Stimulated activated naive CD8-positive, alpha-beta T cell treated with anti-CD3 and anti-CD28 coated beads, Interleukin-15, Interleukin-2, amounts not matched to agents 100 U/mL and 50 U/mL, for 24 hours (primary cell): Measurements from ENCODE around the gene KCTD2.
"Not testable (repeated sequence)": the region's sequence is repeated elsewhere in the genome, so short reads cannot be mapped to it uniquely, and the experiment has no call there.

Source experiments
- ATAC-seq: fragments of 150-1000 bp; cut with Tn5 transposase; one replicate; pipeline ENCODE4 v1.10.0; 2021
- DNase-seq: peaks from one replicate; pipeline ENCODE4 v3.0.0; 2021

The KCTD2 gene

DNA sequence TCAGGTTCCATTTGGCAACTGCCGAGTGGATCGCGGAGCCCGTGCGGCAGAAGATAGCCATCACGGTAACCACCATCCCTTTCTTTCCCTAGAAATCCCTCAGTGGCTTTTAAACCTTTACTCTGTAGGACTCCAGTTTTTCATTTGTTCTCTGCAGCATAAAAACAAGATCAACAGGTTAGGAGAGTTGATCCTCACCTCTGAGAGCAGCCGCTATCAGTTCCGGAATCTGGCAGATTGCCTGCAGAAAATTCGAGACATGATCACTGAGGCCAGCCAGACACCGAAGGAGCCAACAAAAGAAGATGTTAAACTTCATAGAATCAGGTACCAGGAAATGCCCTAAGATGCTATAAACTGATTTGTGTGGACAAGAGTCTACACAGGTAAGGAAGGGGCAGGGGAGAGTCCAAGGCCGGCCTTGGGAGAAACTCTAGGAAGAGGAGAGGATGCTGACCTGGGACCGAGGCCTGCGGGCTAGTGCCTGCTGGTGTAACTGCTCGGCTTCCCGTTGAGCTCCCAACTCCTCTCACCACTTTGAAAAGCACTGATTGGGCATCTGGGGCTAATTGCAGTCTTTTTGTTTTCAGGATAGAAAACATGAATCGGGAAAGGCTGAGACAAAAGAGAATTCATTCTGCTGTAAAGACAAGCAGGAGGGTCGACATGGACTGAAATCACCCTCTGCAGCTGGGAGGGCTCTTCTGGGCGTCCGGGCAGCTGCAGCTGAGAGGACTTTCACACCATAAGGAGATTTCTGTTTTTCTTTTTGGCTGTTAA is 26.5 kb upstream of the KCTD2 start:
- DNase-seq (no peak), ATAC-seq (no peak)

DNA sequence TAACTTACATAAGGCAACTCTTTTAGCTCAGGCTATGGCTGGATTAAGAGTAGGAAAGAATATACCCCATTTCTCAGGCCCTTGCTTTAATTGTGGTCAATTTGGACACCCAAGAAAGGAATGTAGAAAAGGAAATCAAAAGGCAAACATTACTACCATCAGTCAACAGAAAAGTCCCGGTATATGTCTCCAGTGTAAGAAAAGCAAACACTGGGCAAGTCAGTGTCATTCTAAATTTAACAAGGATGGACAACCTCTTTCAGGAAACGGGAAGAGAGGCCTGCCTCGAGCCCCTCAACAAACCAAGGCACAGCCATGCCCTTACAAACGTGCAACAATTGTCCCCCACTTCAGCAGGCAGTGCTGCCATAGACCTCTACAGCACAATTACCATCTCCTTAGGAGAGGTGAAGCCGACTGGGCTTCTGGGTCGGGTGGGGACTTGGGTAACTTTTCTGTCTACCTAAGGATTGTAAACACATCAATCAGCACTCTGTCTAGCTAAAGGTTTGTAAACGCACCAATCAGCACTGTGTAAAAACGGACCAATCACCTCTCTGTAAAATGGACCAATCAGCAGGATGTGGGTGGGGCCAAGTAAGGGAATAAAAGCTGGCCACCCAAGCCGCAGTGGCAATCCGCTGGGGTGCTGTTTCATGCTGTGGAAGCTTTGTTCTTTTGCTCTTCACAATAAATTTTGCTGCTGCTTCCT is 22.2 kb upstream of the KCTD2 start:
- DNase-seq (no peak), ATAC-seq (no peak)

DNA sequence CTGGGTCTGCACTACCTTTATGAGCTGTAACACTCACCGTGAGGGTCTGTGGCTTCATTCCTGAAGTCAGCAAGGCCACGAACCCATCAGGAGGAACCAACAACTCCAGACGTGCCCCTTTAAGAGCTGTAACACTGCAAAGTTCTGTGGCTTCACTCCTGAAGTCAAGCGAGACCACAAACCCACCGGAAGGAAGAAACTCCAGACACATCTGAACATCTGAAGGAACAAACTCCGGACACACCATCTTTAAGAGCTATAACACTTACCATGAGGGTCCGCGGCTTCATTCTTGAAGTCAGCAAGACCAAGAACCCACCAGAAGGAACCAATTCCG is 21.7 kb upstream of the KCTD2 start:
- DNase-seq, ATAC-seq: not testable (repeated sequence)

DNA sequence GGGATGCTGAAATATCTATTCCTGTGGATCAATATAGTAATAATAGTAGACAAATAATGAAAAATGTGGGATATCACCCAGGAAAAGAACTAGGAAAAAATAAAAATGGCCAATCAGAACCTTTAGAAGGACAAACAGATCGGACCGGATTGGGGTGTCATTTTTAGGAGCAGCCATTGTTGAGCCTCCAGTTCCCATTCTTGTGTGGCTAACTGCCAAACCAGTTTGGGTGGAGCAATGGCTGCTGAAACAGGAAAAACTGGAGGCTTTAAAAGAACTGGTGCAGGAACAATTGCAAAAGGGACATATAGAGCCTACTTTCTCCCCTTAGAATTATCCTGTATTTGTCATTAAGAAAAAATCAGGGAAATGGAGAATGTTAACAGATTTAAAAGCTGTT is 20.4 kb upstream of the KCTD2 start:
- not testable (repeated sequence) for DNase-seq, ATAC-seq

DNA sequence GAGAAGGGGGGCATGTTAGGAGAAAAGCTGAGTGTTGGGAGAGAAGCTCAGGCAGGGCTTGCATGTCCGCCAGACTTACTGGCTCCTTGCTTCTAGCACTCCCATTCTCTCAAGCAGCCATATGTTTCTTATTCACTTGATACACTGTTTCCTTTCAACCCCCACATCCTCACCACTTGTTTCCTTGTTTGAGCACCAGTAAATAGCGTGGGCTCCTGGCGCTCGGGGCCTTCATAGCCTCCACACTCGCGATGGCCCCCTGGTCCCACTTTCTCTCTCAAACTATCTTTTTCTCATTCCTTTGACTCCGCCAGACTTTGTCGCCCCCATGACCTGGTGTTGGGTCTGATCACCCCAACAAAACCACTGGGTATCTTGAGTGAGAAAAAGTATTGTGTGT is 16.9 kb upstream of the KCTD2 start:
- no peak for ATAC-seq

DNA sequence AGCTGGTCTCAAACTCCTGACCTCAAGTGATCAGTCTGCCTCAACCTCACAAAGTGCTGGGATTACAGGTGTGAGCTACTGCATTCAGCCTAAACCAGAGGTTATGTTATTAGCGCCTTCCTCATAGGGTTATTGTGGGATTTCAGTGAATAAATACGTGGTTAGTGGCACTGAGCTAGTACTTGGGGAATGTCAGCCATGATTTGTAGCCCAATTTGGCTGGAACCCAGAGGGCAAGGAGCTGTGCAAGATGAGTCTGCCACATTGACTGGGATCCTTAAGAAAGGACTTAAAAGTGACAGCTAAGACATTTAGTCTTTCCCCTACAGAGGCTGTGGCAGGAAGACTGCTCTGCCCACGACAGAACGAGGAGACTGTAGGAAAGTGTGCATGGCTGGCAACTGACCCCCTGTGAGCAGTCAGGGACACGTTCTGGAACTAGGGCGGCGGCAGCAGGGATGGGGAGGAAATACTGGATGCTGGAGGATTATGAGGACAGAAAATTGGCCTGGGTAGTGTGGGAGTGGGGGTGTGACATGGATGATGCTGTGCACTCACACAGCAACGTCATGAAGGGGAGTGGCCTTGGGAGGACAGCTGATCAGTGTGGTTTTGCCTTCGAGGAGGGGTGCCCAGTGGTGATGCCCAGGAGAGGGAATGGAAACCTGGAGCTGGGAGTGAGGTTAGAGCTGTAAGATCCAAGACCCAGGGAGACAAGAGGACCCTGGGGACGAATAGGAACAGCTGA is 14.9 kb upstream of the KCTD2 start:
- ATAC-seq (no peak), DNase-seq (peak; percentile 67)

More for the DNA sequence above, 16.9 kb upstream of the KCTD2 start:
- DNase-seq = no peak

DNA sequence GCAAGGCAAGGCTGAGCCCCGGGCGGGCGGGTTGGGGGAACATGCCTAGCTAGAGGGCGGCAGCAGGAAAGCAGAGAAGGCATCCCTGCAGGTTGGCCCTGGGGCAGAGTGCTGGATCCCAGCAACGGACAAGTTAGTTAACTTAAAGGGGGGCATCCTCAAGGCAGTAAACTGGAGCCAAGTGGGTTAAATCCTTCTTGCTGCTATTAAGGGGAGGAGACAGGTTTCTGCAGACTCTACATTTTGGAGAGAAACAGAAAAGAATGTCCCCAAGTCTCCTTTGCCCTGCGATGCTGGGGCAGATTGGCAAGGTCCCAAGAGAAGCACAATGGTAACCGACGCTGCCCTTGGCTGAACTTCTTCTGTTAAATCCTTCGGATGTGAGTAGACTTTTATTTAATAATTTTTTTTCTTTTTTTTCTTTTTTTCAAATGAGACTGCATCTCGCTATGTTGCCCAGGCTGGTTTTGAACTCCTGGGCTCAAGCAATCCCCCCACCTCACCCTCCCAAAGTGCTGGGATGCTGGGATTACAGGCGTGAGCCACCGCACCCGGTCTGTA is 14.2 kb upstream of the KCTD2 start:
- ATAC-seq (no peak), DNase-seq (no peak)

DNA sequence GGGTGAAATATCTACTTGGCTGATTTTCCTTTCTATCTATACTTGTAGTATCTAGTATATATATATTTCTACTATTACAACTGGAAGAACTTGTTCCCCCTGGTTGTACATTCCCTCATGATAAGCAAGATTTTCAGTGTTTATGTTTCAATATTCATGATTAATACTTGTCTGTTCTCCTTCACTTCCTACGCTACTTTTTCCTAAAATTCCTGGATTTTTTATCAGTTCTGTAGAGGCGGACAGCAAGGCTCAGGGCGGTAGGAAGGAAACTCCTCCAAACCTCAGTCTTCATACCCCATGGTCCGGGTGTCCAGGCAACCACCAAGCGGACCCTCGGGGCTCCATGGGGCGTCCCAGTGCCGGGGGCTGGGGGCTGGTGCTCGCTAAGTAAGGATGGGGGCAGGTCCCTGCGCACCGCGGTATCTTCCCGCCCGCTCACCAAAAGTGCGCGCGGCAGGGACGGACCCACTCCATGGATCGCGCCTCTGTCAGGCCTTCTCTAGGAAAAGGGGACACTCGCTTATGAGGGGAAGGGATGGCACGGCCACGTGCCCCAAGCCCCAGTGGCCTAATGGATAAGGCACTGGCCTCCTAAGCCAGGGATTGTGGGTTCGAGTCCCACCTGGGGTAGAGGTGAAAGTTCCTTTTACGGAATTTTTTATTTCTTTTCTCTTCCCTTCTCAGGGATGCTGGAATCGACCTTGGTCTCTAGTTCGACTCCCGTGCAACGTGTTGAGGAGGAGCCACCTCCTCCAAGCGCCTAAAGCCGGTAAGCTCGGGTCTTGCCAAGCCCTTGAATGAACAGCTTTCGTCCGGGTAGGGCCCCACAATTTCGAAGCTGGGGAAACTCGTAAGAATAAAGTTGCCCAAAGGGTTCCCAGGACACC is 13.4 kb upstream of the KCTD2 start:
- ATAC-seq (peak; percentile 41), DNase-seq (peak; percentile 95)

DNA sequence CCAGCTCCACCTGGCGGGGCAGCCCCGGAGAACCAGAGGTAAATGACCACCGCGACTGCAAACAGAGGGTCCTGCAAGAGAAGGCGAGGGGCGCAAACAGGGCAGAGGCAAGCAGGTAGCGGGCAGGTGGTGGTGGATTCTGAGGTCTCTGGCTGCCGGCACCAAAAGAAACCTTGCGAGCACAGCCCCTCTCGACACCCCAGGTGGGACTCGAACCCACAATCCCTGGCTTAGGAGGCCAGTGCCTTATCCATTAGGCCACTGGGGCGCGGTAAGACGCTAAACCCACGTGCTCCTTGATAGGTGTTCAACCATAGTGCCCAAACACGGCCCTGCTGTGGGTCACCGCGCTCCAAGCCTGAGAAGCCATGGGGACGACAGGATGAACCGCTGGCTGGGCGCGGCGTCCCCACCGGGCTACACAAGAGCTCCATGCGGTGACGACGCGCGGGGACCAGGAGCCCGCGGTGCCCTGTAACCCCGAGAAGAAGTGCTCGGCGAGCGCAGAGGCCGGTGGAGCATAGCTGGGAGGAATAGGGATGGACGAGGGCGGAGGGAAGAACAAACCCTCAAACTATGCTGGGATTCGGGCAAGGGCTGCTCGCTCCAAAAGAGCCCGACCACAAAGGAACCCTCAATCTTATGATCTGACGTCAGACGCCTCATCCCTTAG is 12.7 kb upstream of the KCTD2 start:
- peak; percentile 96 for DNase-seq
- peak; percentile 67 for ATAC-seq

DNA sequence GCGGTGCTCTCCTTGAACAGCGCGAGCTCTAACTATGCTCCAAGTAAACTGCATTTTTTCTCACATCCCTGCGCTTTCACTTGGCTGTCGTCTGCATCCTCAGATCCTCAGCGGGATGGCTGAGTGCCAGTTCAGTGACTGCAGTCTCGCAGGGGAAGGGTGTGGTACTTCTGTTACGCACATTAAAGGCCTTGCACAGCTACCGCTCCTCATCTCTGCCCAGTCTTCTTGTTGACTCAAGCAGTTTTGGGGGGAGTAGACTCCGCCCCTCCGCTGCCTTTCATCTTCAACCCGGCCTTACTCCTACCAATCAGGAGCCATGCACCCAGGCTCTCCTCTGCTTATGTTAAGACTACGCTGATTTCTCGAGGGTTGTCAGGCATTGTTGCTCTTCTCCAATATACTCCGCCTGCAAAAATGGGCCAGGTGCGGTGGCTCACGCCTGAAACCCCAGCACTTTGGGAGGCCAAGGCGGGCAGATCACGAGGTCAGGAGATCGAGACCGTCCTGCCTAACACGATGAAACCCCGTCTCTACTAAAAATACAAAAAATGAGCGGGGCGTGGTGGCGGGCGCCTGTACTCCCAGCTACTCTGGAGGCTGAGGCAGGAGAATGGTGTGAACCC is 10.3 kb upstream of the KCTD2 start:
- ATAC-seq = peak; percentile 57
- peak; percentile 70 for DNase-seq

DNA sequence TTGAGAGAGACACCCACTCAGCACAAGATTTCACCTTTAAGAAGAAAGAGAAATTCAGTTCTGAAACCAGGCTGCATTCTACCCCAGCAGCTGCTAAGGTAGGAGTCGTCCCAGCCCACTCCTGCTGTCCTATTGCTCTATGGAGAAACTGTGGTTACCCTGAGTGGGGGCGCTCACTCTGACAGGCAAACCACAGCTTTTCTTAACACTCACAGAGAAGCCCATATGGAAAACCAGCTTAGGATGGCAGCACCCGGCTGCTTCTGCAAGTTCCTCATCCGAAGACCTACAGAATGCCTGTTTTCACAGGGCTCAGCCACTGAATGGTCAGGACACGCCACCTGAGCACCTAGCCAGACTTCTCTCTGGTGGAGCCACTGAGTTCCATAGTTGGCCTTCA is 7.8 kb upstream of the KCTD2 start:
- DNase-seq (no peak), ATAC-seq (no peak)

DNA sequence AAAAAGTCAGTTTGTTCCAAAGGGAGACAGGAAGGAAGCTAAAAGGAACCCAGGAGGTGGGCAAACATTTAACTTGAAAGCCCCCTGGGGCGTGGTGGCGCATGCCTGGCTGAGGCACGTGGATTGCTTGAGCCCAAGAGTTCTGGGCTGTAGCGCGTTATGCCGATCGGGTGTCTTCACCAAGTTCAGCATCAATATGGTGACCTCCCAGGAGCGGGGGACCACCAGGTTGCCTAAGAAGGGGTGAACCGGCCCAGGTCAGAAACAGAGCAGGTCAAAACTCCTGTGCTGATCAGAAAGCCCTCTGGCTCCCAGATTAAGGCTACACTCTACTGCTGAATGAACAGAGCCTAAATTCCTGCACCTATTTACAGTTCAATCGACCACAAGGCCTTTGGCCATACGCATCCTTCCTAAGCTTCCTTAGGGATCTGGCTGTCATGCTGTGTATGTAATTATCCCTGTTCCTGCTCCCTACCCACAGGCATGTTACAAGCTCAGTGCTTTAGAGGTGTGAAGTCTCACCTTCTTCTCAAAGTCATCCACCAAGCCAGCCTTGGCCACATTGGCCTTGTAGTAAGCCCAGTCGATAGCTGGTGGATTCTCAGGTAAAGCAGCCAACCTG is 5.3 kb upstream of the KCTD2 start:
- no peak for DNase-seq

DNA sequence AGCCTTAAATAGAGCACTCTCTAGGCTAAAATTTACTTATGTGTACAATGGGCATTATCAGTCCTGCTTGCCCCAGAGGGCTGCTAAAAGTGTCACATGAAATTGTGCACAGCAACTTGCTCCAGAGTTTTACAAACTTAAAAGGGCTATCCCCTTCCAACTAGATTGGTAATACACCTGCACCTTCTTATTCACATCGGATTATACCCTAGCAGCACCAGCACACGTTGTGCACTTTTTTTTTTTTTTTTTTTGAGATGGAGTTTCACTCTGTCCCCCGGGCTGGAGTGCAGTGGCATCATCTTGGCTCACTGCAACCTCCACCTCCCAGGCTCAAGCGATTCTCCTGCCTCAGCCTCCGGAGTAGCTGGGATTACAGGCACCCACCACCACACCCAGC is 3.2 kb upstream of the KCTD2 start:
- not testable (repeated sequence) for DNase-seq, ATAC-seq

More for the DNA sequence above, 5.3 kb upstream of the KCTD2 start:
- no peak for ATAC-seq

DNA sequence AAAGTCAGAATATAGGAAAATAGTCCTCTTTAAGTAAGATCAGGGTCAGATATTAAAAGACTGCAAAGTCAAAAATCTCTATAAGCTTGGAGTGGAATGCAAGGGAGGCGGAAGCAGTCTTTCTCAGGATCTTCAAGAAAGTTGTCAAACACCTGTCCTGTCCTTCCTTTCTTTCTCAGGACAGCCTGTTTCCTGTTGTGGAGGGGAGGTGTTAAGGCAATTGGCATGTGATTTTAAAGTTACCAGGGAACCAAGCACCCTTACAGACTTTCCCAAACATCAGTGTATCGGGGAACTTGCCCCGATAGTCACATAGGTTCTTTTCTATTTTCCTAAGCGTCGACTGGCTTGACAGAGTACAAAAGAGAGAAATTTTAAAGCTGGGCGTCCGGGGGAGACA is 2.3 kb upstream of the KCTD2 start:
- no peak for ATAC-seq
- no peak for DNase-seq

DNA sequence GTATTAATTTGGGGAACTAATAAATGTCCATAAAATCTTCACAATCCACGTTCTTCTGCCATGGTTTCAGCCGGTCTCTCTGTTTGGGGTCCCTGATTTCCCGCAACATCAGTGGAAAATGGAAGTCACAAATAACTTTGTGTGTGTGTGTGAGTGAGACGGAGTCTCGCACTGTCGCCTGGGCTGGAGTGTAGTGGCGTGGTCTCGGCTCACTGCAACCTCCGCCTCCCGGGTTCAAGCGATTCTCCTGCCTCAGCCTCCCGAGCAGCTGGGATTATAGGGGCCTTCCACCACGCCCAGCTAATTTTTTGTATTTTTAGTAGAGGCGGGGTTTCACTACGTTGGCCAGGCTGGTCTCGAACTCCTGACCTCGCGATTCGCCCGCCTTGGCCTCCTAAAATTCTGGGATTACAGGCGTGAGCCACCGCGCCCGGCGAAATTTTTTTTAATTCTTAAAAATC is 1.0 kb upstream of the KCTD2 start:
- peak; percentile 58 for DNase-seq
- not testable (repeated sequence) for ATAC-seq

DNA sequence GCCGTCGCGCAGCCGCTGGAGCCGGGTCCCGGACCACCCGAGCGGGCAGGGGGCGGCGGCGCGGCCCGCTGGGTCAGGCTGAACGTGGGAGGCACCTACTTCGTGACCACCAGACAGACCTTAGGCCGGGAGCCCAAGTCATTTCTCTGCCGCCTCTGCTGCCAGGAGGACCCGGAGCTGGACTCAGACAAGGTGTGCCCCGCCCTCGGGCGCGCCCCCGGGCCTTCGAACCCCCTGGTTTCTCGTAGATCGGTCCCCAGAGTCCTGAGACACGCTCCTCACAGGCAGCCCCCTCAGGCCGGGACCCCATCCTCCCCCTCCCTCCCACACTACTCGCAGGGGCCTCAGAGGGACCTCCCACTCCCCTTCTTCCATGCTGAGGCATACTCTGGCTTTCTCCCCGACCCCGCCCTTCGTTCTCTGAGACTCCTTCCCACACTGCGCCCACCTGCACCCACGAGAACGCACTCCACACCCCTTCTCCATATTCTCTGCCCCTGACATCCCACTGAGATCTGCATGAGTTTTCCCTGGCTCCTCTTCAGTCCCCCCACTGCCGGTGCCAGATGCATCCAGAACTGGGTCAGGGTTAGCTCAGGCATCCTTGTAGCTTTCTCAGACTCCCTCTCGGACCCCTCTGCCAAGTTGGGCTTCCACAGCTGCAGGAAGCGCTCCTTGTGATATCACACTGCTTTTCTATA is 523 bp downstream of the KCTD2 start:
- DNase-seq = peak; percentile 49

DNA sequence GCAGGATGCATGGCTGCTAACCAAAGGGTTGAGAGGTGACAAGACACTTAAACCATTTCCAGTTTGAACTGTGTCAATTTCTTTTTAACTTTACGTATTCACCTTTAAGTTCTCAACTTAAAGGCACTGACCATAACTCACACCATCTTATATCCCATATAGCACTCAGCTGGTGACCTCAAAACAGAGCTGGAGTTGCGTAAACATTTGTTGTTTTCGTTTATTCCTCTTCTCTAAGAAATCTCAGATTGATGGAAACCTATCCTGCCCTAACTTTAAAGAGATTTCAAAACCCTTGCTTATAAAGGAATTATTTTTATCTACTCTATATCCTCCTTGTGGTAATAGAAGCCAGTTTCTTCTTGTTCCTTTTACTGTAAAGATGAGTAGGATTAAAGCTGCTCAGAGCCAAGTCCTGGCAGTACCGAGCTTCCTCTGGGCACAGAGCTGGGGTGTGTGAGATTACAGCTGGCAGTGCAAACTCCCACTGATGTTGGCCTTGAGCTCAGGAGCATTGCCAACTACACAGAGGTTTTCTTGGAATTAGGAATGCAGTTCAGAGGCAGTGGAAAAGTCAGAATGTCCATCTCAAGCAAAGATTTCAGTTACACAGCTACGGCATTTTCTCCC is 1.3 kb downstream of the KCTD2 start:
- DNase-seq = no peak
- no peak for ATAC-seq

More for the DNA sequence above, 523 bp downstream of the KCTD2 start:
- ATAC-seq = peak; percentile 1

DNA sequence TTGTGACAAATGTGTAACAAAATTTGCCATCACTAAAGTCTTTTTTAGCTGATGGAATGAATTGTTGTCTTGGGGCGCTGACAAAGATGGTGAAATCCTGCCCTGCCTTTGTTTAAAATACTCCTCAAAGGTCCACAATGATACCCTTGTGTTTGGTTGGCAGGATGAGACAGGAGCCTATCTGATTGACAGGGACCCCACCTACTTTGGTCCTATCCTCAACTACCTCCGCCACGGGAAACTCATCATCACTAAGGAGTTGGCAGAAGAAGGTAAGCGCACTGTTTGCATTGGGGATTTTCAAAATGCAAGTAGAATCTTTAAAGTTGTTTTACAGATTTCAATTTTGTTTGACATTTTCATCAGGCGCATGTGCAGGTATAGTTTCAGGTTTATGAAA is 2.0 kb downstream of the KCTD2 start:
- DNase-seq (no peak), ATAC-seq (no peak)

DNA sequence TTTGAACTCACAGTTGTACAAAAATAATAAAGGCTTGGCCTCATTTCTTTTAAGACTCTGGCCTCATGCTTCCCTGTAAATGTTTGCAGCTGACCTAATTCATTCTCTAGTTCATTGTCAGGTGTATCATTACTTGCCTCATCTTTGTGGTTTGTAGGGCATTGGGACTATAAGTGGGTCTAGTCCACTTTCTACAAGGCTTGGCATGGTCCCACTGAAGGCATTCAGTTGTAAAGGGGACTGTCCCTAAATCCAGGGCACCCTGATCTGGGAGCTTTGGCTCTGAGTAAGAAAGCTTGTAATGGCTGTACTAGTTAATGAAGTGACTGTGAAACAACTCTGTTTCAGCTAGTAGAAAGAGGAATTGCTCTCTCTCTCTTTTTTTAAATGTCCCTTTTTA is 2.7 kb downstream of the KCTD2 start:
- no peak for ATAC-seq
- DNase-seq = no peak
